GM19099 (cell line): ENCODE measurements around the gene RASSF6.
A peak's percentile ranks its signal among the peaks of the same experiment; 100 is the strongest.

Source experiments
- POLR2A ChIP-seq: IDR thresholded peaks from 3 replicates; pipeline ENCODE4 v1.6.1; 2011; ENCODE audit warnings: low read depth; ENCODE audit not compliant: insufficient read length; ENCODE audit errors: extremely low read depth

RASSF6 gene

GRCh38 chr4:73620115-73620792, at the start of gene RASSF6:
TSS of gene RASSF6 (minus strand) at chr4:73620436. CDS start at chr4:73611795, 8,641 bp downstream.
- peak; percentile 43 for TF ChIP-seq POLR2A

GRCh38 chr4:73669410-73670183, 49.4 kb upstream of the RASSF6 start:
- TF ChIP-seq POLR2A = no peak

GRCh38 chr4:73668782-73669201, 48.6 kb upstream of the RASSF6 start:
- no peak for TF ChIP-seq POLR2A

- no peak for TF ChIP-seq POLR2A
These were observed 44.2 kb upstream of the RASSF6 start for GRCh38 chr4:73664470-73664869.

GRCh38 chr4:73663576-73663975, 43.3 kb upstream of the RASSF6 start:
- no peak for TF ChIP-seq POLR2A

- TF ChIP-seq POLR2A = no peak
These were observed 42.7 kb upstream of the RASSF6 start for GRCh38 chr4:73662709-73663546.

GRCh38 chr4:73661646-73662119, 41.4 kb upstream of the RASSF6 start:
- TF ChIP-seq POLR2A = no peak

GRCh38 chr4:73660808-73661207, 40.6 kb upstream of the RASSF6 start:
- no peak for TF ChIP-seq POLR2A

GRCh38 chr4:73653695-73654106, 33.5 kb upstream of the RASSF6 start:
- no peak for TF ChIP-seq POLR2A

- no peak for TF ChIP-seq POLR2A
These were observed 30.0 kb upstream of the RASSF6 start for GRCh38 chr4:73650250-73650649.

- TF ChIP-seq POLR2A = no peak
These were observed 28.2 kb upstream of the RASSF6 start for GRCh38 chr4:73648478-73648877.

GRCh38 chr4:73646117-73646516, 25.9 kb upstream of the RASSF6 start:
- no peak for TF ChIP-seq POLR2A

- TF ChIP-seq POLR2A = no peak
These were observed 11.5 kb upstream of the RASSF6 start for GRCh38 chr4:73631565-73632226.

- TF ChIP-seq POLR2A = no peak
These were observed 1.1 kb upstream of the RASSF6 start for GRCh38 chr4:73621357-73621756.

GRCh38 chr4:73619346-73619745, 890 bp downstream of the RASSF6 start:
- no peak for TF ChIP-seq POLR2A
